ENCODE data around the gene GNG12.

Gene GNG12

DNA sequence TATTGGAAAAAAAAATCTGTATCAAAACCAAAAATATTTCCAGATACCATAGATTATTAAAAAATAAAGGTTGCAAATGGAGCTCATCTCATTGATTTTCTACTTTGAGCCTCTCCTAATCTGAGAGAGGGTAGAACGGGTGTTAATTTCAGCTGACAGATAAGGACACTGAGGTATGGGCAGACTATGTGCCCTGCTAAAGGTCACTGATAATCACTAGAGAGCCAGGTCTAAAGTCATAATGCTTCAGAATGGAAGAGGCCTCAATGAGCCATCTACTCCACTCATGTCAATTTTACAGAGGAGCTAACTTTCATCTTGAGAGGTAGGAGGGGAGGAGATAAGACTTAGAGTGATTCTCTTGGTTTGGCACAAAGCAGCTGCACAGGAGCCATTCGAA lies 21.0 kb downstream of the GNG12 start:
- DNase-seq = no peak

DNA sequence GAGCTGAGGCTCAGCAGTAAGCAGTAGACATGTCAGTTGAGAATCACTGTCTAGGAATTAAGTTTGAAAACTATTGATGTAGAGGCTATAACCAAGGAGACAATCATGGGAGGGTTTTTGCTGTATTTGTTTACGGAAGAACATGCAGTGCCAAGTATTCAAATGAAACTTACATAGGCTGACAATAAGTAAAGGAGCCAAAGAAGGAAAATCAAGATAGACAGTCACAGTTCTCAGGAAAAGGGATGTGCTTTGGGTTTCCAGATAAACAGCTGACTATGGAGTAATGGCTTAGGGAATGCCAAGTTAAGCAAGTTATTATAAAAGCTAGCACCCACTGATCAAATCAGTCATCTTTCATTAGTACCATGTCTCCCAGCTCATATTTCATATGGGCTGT lies 21.5 kb downstream of the GNG12 start:
- DNase-seq = no peak

DNA sequence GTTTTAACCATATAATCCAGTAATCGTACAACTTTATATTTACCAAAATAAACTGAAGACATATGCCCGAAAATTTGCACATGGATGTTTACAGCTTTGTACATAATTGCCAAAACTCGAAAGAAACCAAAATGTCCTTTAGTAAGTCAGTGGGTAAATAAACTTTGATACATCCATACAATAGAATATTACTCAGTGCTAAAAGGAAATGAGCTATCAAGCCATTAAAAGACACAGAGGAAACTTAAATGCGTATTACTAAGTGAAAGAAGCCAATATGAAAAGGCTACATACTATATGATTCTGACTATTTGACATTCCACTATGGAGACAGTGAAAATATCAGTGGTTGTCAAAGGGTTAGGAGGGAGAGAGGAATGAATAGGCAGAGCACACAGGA lies 23.4 kb downstream of the GNG12 start:
- no peak for DNase-seq

DNA sequence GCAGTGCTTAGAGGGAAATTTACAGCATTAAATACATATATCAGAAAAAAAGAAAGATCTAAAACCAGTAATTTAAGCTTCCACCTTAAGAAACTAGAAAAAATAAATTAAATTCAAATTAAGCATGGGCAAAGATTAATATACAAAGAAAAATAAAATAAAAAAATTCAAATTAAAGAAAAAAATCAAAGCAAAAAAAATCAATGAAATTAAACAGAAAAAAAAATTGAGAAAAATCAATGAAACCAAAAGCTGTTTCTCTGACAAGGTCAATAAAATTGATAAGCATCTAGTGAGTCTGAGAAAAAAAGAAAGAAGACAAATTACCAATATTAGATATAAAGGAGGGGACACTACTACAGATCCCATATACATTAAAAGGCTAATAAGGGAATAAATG lies 26.0 kb downstream of the GNG12 start:
- no peak for DNase-seq

DNA sequence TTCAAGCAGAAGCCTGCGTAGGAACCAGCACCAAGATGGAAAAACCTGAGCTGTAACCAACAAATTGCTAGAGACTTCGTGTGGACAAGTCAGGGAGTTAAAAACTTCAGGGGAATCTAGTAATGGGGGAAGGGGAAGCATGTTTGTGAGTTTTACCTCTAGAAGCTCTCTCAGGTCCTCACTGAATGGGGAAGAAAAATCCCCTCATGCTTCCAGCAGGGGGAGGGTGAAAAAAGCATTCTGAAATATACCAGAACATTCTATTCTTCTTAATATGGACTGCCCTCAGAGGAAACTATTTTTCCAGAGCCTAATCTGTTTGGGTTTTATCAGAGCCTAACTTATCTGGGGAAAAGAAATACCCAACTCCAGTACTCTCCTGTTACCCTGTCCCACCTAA lies 28.6 kb downstream of the GNG12 start:
- no peak for DNase-seq

DNA sequence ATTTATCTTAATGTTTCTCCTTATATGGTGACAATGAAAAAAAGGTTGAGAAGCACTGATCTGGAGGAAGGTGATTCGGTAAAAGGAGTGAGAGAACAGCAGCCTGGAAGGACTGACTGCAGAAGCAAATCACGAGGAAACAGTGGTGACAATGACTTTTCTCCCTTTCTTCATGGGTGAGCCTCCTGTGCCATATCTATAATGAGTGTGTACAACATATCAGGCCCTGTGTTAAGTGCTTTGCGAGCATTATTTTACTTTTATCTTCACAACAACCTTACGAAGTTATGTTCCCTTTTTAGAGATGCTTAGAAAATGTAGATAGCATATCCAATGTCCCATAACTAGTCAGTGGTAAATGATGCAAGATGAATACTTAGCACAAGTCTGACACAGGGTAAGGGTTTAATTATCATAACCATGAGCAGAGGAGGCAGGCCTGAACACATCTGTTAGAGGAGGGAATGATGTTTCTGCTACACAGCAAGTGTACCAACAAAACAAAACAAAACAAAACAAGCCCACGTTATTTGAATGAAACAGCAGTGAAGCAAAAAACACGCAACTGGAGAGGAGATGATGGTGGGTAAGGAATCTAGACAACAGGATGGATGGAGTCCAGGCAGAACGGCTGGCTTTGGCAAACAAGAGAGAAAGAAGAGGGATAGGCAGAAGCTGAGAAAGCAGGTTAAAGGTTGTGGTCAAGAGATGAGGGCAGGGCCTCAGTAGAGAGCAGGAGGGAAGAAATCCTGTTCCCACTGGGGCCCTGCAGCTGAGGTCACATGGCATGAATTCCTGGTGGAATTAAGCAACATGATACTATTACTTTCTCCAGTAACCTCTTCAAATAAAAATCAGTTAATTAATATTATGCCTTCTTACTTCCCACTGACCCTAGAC lies 29.6 kb downstream of the GNG12 start:
- DNase-seq = no peak

DNA sequence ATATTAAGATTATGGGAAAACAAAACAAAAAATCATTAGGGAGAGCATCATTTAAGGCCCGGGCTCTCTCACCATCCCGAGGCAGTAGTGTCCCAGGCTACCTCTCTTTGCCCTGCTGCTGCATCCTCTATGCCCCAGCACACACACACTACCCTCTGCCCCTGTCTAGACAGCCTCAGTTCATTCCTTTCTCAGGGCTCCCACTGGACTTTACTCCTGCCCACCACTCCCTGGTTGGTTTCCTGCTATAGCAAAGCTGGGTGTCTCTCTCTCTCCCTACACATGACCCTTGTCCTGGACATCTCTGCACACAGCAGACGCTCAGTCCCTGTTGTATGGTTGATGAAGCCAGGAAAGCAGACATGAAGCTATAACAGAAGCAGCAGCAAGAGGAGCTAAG lies 30.7 kb downstream of the GNG12 start:
- no peak for DNase-seq

DNA sequence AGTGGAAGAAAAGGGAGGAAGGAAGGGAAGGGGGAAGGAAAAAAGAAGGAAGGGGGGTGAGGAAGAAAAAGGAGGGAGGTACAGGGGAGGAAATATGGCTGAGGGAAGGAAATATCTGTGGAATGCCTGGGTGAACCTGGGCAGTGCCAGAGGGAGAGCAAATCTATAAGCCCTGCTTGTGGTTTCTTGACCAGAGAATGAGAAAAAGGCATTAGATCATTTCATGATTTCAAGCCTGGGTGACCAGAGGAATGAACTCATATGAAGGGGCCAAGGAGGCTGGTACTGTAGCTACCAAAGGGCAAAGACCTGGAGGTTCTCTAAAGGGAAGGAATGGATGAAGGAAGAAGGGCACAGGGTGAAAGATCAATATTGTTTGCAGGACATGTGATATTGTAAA lies 31.4 kb downstream of the GNG12 start:
- no peak for DNase-seq

DNA sequence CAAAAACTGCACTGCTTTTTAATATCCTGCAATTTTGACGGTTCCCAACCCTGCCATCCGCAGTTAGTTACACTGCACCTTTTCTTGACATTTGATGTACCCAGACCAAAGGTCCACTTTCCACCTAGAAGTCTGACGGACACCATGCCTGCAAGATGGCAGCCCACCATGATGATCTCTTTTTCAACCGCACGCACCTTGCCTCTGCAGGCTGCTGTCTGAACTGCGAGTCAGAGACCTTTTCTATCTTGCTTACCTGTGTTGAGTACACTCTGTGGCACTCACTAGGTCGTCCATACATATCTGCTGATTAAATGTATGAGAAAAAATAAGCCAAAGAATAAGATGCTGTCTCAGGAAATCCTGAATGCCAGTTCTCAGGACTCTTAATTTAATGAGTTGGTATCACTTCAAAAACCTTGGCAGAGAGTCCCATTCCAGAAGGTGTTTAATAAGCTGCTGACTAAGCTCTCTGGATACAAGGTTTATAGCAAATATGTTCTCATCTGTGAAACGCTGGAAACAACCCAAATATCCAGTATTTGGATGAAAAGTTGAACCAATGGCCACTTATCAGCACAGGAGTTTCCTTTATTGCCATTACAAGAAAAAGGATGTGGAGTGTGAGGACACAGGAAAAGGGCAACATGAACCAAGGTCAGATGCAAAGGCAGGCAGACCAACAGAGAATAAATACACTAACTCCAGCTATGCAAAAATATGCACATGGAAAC lies 37.9 kb downstream of the GNG12 start:
- no peak for DNase-seq

DNA sequence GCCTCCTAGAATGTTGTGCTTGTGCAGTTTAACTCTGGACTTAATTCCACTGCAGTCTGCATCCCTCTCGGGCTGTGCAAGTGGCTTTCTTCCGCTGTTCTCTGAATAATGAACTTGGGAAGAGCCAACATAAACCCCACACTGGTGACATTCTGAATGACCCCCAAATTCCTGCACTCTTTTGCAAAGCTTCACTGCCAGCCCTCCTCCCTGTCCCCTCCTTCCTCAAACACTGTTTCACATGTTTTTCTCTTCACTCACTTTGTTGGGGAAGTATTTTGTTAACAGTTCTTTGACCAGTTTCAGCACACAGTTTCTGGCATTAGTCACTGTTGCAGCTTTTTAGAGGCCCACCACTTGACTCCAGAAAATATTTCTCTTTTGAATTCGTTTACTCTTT lies 39.7 kb downstream of the GNG12 start:
- DNase-seq = no peak

DNA sequence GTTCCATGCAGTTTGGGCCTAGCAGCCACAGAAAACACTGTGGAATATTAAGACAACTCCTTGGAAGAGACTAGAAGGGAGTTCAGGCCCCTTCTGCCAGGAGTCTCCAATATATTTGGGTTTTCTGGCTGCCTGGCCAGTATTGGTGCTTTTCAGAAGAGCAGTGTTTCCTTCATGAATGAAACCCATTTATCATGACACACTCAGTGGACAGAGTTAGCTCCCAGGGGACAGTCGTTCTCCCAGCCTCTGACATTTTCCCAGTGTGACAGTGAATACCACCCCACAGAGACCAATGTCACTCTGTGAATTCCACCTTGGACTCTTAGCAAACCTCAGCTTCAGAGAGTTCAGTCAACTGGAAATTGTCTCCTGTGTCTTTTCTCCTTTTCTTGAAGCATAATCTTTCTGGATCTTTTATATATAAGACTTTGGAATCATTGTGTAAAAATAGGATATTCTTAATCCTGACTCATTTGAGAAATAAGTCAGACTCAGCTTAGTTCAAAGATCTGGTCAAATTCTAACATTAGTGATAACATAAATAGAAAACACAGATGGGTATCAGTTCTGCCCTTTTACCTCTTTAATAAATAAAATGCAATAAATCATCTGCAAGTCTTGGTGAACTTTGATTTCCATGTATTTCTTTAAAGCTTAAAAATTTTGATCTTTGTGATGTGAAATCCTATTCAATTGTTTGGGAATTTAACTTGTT lies 40.4 kb downstream of the GNG12 start:
- DNase-seq = no peak

DNA sequence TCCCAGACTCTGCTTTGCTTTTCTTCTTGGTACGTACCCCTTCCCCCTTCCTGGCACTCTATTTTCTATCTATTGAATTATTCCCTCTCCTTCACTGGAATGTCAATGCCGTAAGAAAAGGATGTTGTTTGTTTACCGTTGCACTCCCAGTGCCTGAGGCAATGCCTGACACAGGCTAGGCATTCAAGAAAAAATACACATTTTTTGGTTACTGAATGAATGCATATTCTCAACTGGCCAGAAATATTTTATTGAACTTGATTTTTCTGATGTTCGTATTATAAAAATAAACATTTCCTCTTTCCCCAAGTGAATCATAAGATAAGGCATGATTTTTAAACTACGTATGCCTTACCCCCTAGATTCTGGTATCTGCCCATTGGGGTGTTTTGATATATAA lies 41.2 kb downstream of the GNG12 start:
- DNase-seq = no peak

DNA sequence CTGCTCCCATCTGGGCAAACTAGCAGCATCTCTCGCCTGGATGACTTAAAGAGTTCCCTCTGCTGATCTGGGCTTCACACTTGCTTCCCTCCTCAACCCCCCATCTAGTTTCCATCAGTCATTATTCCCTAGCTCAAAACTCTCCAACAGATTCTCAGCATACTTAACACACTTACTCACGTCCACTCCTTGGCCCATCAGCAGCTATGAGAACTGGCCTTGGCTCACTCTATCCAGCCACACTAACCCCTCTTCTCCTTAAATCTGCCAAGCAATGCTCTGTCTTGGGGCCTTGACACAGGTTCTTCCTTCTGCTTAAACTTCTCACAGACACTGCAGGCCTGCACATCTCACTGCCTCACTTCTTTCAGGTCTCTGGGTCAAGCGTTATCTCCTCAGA lies 41.6 kb downstream of the GNG12 start:
- no peak for DNase-seq

DNA sequence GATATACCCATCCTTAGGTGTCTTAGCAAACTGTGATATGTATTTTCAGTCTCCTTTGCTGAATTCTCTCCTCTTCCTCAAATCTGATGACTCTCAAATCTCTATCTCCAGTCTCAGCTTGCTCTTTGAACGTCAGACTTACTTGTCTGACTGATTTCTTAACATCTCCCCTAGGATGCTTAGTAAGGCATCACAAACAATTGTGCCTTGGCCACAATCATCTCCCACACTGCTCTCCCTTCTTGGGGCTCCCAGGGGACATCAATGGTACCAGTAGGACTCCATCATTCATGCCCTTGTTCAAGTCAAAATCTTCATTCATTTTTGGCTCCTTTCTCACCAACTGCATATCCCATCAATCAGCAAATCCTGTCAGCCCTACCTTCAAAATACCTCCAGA lies 42.0 kb downstream of the GNG12 start:
- no peak for DNase-seq

DNA sequence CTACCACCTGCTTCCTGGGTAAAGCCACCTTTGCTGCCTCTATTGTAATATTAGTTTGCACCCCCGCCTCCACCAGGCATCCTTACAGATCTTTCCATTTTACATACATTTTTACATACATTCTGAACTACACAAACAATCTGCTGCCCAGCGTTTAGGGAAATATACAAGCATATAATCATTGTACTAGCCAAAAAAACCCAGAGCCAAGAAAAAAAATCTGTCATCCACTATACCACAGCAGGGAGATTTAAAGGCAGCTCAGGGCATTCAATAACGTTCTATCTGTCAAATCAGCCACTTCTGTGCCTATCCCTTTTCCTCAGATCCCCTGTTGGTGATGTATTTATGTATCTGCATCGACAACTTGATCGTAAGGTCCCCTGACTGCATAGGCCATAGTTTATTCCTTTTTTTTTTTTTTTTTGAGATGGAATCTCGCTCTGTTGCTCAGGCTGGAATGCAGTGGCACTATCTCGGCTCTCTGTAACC lies 43.0 kb downstream of the GNG12 start:
- no peak for DNase-seq

DNA sequence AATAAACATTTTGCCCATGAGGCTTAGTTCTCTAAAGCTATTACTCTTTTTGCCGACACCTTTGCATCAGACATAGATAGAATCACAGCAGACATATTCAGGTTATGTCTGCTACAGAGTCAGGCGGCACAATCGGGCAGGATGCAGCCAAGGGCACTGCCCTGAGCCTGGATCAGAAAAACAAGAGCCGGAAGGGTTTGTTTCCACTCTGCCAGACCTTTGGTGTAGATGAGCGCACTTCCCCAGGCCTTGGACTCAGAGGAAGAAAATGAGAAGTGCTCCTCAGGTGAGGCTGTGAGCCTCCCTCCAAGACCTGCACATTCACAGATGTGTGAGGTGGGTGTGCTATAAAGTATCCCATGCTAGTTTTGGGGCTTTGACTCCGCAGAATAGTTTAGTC lies 43.7 kb downstream of the GNG12 start:
- DNase-seq = no peak

DNA sequence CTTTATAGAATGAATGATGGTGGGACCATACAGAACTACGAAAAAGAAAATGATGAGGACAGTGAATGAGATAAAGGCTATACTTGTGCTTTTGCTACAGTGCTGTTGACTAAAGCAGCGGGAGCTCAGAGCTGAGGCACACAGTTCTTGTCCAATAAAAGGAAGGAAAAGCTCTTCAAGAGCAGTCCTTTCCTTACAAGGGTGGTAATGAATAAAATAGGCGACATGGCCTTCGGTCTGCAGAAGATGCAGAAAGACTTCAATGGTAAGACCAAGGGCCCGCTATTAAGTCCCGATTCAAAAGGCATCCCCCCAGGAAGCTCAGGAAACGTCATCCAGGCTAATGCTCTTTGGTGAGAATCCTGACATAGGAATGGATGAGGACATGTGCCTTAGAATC lies 44.4 kb downstream of the GNG12 start:
- DNase-seq = no peak

DNA sequence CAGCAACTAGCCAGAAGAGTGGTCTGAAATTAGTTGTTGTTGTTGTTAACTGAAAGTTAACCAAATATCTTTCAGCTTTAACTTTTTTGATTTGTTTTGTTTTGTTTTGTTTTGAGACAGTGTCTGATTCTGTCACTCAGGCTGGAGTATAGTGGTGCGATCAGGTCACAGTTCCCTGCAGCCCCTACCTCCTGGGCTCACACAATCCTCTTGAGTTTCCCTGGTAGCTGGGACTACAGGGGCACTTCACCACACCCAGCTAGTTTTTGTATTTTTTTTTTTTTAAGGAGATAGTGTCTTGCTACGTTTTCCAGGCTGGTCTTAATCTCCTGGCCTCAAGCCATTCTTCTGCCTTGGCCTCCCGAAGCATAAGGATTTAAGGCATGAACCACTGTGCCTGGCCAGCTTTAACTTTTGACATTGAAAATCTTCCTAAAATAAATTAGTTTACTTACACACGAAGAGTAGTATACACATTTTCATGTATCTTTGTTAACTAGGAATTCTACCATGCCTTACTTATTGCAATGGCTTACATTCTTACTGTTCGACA lies 45.0 kb downstream of the GNG12 start:
- no peak for DNase-seq

DNA sequence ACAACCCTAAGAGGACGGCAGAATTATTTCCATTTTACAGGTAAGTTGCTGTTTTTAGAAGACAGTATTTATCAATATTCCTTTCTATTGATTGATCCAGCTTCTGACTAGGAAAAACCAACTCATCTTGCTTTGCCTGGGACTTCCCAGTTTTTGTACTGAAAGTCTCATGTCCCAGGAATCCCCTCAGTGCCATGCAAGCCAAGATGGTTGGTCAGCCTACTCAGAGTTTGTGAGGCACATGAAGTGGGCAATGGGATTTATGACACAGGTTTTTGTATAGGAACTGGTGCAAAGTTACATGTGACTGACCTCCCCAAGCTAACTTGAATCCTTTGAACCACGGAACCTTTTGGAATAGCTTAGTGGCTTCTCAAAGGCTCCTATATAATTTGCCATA lies 45.5 kb downstream of the GNG12 start:
- DNase-seq = no peak

DNA sequence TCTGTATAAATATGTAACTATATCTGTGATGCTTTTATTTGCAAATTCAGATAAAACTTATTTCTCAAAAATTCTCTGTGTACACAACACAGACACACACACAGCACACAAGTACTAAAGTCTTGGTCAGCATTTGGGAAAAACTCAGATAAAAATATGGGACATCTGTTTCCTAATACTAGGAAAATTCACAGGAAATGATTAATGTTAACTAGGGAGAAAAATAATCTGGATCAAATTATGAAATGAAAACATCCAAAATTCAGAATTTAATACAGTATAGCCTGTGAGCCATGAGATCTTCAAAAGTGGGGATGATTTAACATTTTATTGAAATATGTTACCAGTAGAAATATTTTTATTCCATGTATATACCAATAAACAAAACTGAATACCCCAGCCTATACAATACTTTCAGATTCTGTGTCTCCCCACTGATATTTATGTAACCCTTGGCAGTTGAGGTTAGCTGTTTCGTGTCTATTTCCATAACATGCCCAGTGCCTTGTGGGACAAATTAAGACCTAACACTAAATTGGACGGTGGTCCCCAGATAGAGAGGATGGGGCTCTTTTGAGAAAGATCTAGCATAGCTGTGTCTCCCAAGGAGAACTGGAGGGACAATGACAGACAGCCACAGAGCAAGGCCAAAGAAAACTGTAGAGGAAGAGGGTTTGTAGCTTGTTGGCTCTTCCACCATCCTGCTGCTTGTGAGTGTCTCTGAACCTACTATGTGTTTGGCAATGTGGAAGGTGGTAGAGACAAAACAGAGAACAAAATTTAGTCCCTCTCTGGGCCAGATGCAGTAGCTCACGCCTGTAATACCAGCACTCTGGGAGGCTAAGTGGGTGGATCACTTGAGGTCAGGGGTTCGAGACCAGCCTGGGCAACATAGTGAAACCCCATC lies 47.2 kb downstream of the GNG12 start:
- DNase-seq = no peak

DNA sequence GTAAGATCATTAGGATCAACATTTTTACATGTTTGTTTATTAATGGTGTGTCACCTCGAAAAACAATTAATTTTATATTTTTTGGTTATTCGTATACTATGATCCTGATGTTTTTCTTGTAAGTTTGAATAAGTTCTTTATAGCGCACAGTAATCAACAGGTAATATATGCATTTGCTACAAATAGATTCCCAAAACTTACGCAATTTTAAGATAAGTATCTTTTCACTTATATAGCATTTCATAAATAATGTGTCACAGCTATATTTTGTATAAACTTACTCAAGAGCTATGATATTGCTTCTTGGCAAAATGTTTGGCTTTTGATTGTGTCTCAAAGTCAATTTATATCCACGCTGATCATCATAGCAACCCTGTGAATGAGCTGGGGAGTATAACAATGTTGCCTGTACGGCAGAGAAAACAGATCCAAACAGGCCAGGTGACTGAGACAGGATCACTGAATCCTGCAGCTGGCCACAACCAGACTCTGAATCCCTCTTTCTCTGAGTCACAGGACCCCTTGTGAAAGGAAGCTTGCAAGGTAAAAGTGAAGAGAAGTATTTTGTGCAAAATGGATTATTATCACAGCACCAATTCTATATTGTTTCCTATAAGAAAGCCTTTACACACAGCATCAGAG lies 48.6 kb downstream of the GNG12 start:
- DNase-seq = no peak

DNA sequence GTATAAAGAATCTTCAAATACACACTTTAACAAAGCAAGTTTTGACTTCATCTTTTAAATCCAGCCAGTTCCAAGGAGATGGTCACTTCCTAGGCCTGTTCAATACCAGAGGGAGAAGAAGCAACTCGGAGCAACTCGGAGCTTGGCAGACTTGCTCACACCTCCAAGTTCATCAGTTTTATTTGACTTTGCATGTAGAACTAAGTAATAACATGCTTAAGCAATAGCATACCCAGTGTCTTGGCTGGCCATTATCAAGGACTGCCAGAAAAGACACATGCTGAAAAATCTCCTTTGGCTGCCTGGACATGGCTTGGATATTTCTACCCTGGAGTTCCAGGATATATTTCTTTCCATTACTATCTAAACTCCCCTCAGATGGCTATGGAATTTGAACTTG lies 52.6 kb downstream of the GNG12 start:
- no peak for DNase-seq

All from NCI-H510A treated with DMSO at 0.1 percent for 48 hours (cell line).